HepG2 (cell line): ENCODE measurements around the gene ACAA2. TPM values are rescaled to one million over a fixed set of nuclear protein-coding genes. Genes with fewer than 3 reads are reported as not detected.
A peak's percentile ranks its signal among the peaks of the same experiment; 100 is the strongest.

Source experiments
- BRCA1 ChIP-seq: sonication (generic); formaldehyde crosslinking; IDR thresholded peaks from 2 replicates; pipeline ENCODE4 v1.4.0; 2020; ENCODE audit warnings: missing genetic modification reagents
- ELF3 ChIP-seq: IDR thresholded peaks from 2 replicates; pipeline ENCODE4 v1.6.1; 2016; ENCODE audit warnings: missing genetic modification reagents, missing compliant biosample characterization
- GLMP ChIP-seq: sonication (generic); formaldehyde crosslinking; IDR thresholded peaks from 2 replicates; pipeline ENCODE4 v1.9.0; 2021; ENCODE audit warnings: missing genetic modification reagents, mild to moderate bottlenecking, borderline replicate concordance
- GMEB2 ChIP-seq: IDR thresholded peaks from 2 replicates; pipeline ENCODE4 v1.6.1; 2016; ENCODE audit warnings: missing biosample characterization, missing genetic modification reagents, low read depth
- KLF16 ChIP-seq, 2 experiments: sonication (generic) in 1 of 2; formaldehyde crosslinking in 1 of 2; IDR thresholded peaks; 2 replicates each; pipeline versions ENCODE4 v1.6.1 to v1.8.0; 2016 to 2023; ENCODE audit warnings: missing genetic modification reagents in 2 of 2, missing compliant biosample characterization in 1 of 2
- MEIS1 ChIP-seq: sonication (generic); formaldehyde crosslinking; IDR thresholded peaks from 2 replicates; pipeline ENCODE4 v1.9.0; 2021; ENCODE audit warnings: mild to moderate bottlenecking, missing genetic modification reagents, moderate library complexity, borderline replicate concordance
- MLX ChIP-seq: IDR thresholded peaks from 2 replicates; pipeline ENCODE4 v1.6.1; 2016
- MTA3 ChIP-seq: sonication (generic); formaldehyde crosslinking; IDR thresholded peaks from 2 replicates; pipeline ENCODE4 v1.4.0; 2020; ENCODE audit warnings: missing genetic modification reagents
- NPAS2 ChIP-seq: sonication (generic); formaldehyde crosslinking; IDR thresholded peaks from 2 replicates; pipeline ENCODE4 v1.8.0; 2022; ENCODE audit warnings: mild to moderate bottlenecking, missing genetic modification reagents, borderline replicate concordance
- SKIL ChIP-seq: sonication (generic); formaldehyde crosslinking; IDR thresholded peaks from 2 replicates; pipeline ENCODE4 v1.8.0; 2022; ENCODE audit warnings: missing genetic modification reagents, mild to moderate bottlenecking, moderate library complexity, borderline replicate concordance
- SUZ12 ChIP-seq: fragments of 150-350 bp; IDR thresholded peaks from 2 replicates; pipeline ENCODE4 v1.6.1; 2014; ENCODE audit warnings: low read depth, low read length
- ZBTB25 ChIP-seq: IDR thresholded peaks from 2 replicates; pipeline ENCODE4 v1.6.1; 2018; ENCODE audit warnings: missing genetic modification reagents
- ZKSCAN1 ChIP-seq: fragments of 150-350 bp; IDR thresholded peaks from 2 replicates; pipeline ENCODE4 v1.6.1; 2014; ENCODE audit warnings: low read length
- ZNF224 ChIP-seq: sonication (generic); formaldehyde crosslinking; IDR thresholded peaks from 2 replicates; pipeline ENCODE4 v1.5.0; 2020; ENCODE audit warnings: mild to moderate bottlenecking, missing genetic modification reagents
- ZNF362 ChIP-seq: sonication (generic); formaldehyde crosslinking; IDR thresholded peaks from 2 replicates; pipeline ENCODE4 v1.4.0; 2020; ENCODE audit warnings: missing genetic modification reagents, mild to moderate bottlenecking, borderline replicate concordance
- ZNF501 ChIP-seq: sonication (generic); formaldehyde crosslinking; IDR thresholded peaks from 2 replicates; pipeline ENCODE4 v1.5.1; 2020; ENCODE audit warnings: mild to moderate bottlenecking, moderate library complexity, missing genetic modification reagents
- ZNF619 ChIP-seq: sonication (generic); formaldehyde crosslinking; IDR thresholded peaks from 2 replicates; pipeline ENCODE4 v1.4.0; 2020; ENCODE audit warnings: mild to moderate bottlenecking, missing genetic modification reagents
- ZNF776 ChIP-seq: sonication (generic); formaldehyde crosslinking; IDR thresholded peaks from 2 replicates; pipeline ENCODE4 v1.4.0; 2020; ENCODE audit warnings: mild to moderate bottlenecking, missing genetic modification reagents
- ZNF879 ChIP-seq: sonication (generic); formaldehyde crosslinking; IDR thresholded peaks from 2 replicates; pipeline ENCODE4 v1.8.1; 2023; ENCODE audit warnings: missing genetic modification reagents
- polyA plus RNA-seq, 8 experiments: library from polyadenylated mRNA; depleted of rRNA in 3 of 8; stranded (reverse) in 7 of 8; unstranded in 1 of 8; fragments of >200 nt; fragmentation: Illumina TruSeq in 4 of 8; extraction: Trizol in 4 of 8; gene quantifications; 2 replicates each; pipeline versions ENCODE4 v1.2.1 to v1.2.3, GENCODE V29; 2011 to 2016; ENCODE audit warnings: low read depth in 4 of 8, missing spikeins in 1 of 8, mixed read lengths in 1 of 8; ENCODE audit not compliant: insufficient read depth in 1 of 8
- total RNA-seq, 5 experiments: library from RNA; depleted of rRNA; stranded (reverse); fragments of >200 nt; fragmentation: Illumina TruSeq; extraction: Trizol; gene quantifications; 2 replicates each; pipeline ENCODE4 v1.2.3, GENCODE V29; 2016; ENCODE audit warnings: low read depth in 1 of 5

ACAA2 gene
- total and polyA plus RNA-seq, 2 of the 13 experiments (the other 11 are each of a cell fraction or from before 2014, with no cell fraction given), result 51.6 to 182 TPM

GRCh38 chr18:49813319-49814146, at the start of gene ACAA2 (continued):
- TF ChIP-seq SUZ12, result no peak
- no peak for TF ChIP-seq GMEB2 (CRISPR knock-in tag)
- TF ChIP-seq KLF16 (CRISPR knock-in tag; IDR thresholded peaks at IDR 0.05), result 0 out of 4 replicates have a peak, but pooled peaks of 1 of the 2 experiments have one; percentile 47
- no peak for TF ChIP-seq ZNF619 (CRISPR knock-in tag)
- TF ChIP-seq ZNF879 (CRISPR knock-in tag), result 0 out of 2 replicates have a peak, but pooled peaks have one; percentile 30
- TF ChIP-seq ZBTB25, result 0 out of 2 replicates have a peak, but pooled peaks have one; percentile 19
- no peak for TF ChIP-seq ELF3 (CRISPR knock-in tag)
- no peak for TF ChIP-seq GLMP (CRISPR knock-in tag)
- TF ChIP-seq NPAS2, result no peak
- TF ChIP-seq ZKSCAN1, result no peak
- no peak; the same call in 1 of the 2 replicates for TF ChIP-seq ZNF224 (CRISPR knock-in tag)
- TF ChIP-seq MEIS1, result no peak; the same call in 1 of the 2 replicates
- peak; percentile 54 for TF ChIP-seq ZNF501 (CRISPR knock-in tag)
- no peak for TF ChIP-seq MTA3 (CRISPR knock-in tag)
- peak; percentile 10; the same call in 1 of the 2 replicates for TF ChIP-seq SKIL (CRISPR knock-in tag)
- TF ChIP-seq ZNF776 (CRISPR knock-in tag), result peak; percentile 68
- TF ChIP-seq BRCA1 (CRISPR knock-in tag), result 0 out of 2 replicates have a peak, but pooled peaks have one; percentile 71
- TF ChIP-seq ZNF362, result peak; percentile 39; the same call in 1 of the 2 replicates
- TF ChIP-seq MLX, result no peak
